Fibroblast of lung (primary cell): ENCODE measurements around the gene CCDC88C. TPM values are rescaled to one million over a fixed set of nuclear protein-coding genes. Genes with fewer than 3 reads are reported as not detected.

Experiments
- DNase-seq, 2 donors: peaks; one replicate each; pipeline versions ENCODE4 v3.0.0 to v3.0.0-alpha.2; 2010; ENCODE audit warnings: low read depth in 2 of 2
- H2AFZ ChIP-seq: 2 replicates; pipeline ENCODE4 v1.5.1; 2012; ENCODE audit warnings: low read length, control low read depth, inconsistent platforms
- H3K27ac ChIP-seq: 2 replicates; pipeline ENCODE4 v1.5.1; 2011; ENCODE audit warnings: low read length, control low read depth; ENCODE audit not compliant: insufficient read depth
- H3K27me3 ChIP-seq: 2 replicates; pipeline ENCODE4 v1.5.1; 2011; ENCODE audit warnings: mild to moderate bottlenecking, low read length; ENCODE audit not compliant: control insufficient read depth, insufficient read depth
- H3K36me3 ChIP-seq: 2 replicates; pipeline ENCODE4 v1.5.1; 2011; ENCODE audit warnings: low read length; ENCODE audit not compliant: control insufficient read depth, insufficient read depth
- H3K4me1 ChIP-seq: 2 replicates; pipeline ENCODE4 v1.5.1; 2011; ENCODE audit warnings: low read length; ENCODE audit not compliant: control insufficient read depth, insufficient read depth; ENCODE audit errors: extremely low read depth
- H3K4me2 ChIP-seq: 2 replicates; pipeline ENCODE4 v1.5.1; 2011; ENCODE audit warnings: low read length, control low read depth; ENCODE audit not compliant: insufficient read depth; ENCODE audit errors: extremely low read depth
- H3K4me3 ChIP-seq, 4 experiments: fragments of 200-600 bp in 1 of 4; sonication (generic) in 1 of 4; replicated peaks in 1 of 4; 2 replicates each; pipeline ENCODE4 v1.5.1; 2011 to 2016; ENCODE audit warnings: low read length in 4 of 4, low read depth in 3 of 4, mild to moderate bottlenecking in 3 of 4, control low read depth in 2 of 4, inconsistent platforms in 1 of 4, mixed read lengths in 1 of 4; ENCODE audit not compliant: insufficient read depth in 1 of 4; ENCODE audit errors: control extremely low read depth in 1 of 4
- H3K79me2 ChIP-seq: 2 replicates; pipeline ENCODE4 v1.5.1; 2012; ENCODE audit warnings: mild to moderate bottlenecking, low read length, inconsistent platforms; ENCODE audit not compliant: control insufficient read depth, insufficient read depth
- H3K9ac ChIP-seq: 2 replicates; pipeline ENCODE4 v1.5.1; 2011; ENCODE audit warnings: mild to moderate bottlenecking, low read length, control low read depth; ENCODE audit not compliant: insufficient read depth
- H3K9me3 ChIP-seq: 2 replicates; pipeline ENCODE4 v1.5.1; 2012; ENCODE audit warnings: low read depth, low read length; ENCODE audit not compliant: control insufficient read depth, insufficient read depth
- H4K20me1 ChIP-seq: 2 replicates; pipeline ENCODE4 v1.5.1; 2011; ENCODE audit warnings: low read length; ENCODE audit not compliant: control insufficient read depth, insufficient read depth; ENCODE audit errors: extremely low read depth
- CTCF ChIP-seq, 2 donors: IDR thresholded peaks in 1 of 2; conservative IDR thresholded peaks in 1 of 2; 1 replicate in 1 of 2; 2 replicates in 1 of 2; pipeline ENCODE4 v1.5.1; 2011 to 2012; ENCODE audit warnings: low read length in 2 of 2, control low read depth in 1 of 2, inconsistent platforms in 1 of 2, low read depth in 1 of 2, mild to moderate bottlenecking in 1 of 2
- EZH2 ChIP-seq: IDR thresholded peaks from 2 replicates; pipeline ENCODE4 v1.5.1; 2012; ENCODE audit warnings: low read length, control low read depth, mild to moderate bottlenecking; ENCODE audit errors: missing control alignments
- polyA plus RNA-seq, 2 donors: library from polyadenylated mRNA; depleted of rRNA in 1 of 2; stranded (reverse) in 1 of 2; unstranded in 1 of 2; fragments of >200 nt; gene quantifications; 2 replicates each; pipeline ENCODE4 v1.2.1, GENCODE V29; 2011 to 2012; ENCODE audit warnings: missing spikeins in 1 of 2
- total RNA-seq: library from RNA; depleted of rRNA; stranded (reverse); fragments of >200 nt; gene quantifications from 2 replicates; pipeline ENCODE4 v1.2.1, GENCODE V29; 2014

The CCDC88C gene
- total and polyA plus RNA-seq, 2 donors (not counting 1 experiment from before 2014, with no cell fraction given), result 0.02 to 0.17 TPM

DNA sequence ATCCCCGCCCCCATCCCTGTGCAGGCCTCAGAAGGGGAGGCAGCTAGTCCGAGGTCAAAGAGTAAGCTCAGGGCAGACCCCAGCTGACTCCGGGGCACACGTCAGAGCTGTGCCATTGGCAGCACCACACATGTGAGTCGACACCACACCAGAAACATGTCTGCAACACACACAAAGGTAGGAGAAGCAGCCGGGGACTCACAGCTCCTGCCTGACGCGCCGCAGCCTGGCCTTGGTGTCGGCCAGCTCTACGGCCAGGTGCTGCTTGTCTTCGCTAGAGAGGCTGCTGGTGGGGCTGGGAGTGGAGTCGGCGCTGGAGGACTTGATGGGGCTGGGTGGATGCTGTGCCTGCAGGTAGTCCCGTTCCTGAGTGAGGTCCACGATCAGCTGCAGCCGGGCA is 78.5 kb downstream of the CCDC88C start:
- no peaks in the 10 kb centered on the region for H3K27me3 ChIP-seq
- no peaks in the 10 kb centered on the region for H4K20me1 ChIP-seq
- H3K9me3 ChIP-seq, result no peaks in the 10 kb centered on the region
- H3K9ac ChIP-seq, result no peak overlapping the region
- no peak for TF ChIP-seq CTCF (conservative IDR thresholded peaks at IDR 0.05 in 1 of 2, IDR thresholded peaks at IDR 0.05 in 1 of 2; ENCODE audit: low read depth in 1 of 2, low read length in 2 of 2)
- TF ChIP-seq EZH2, result no peak
- no peaks in the 10 kb centered on the region for H3K36me3 ChIP-seq
- H3K27ac ChIP-seq, result no peak overlapping the region
- no peak overlapping the region for H3K4me2 ChIP-seq
- H3K4me1 ChIP-seq, result no peaks in the 10 kb centered on the region
- no peak overlapping the region for H2AFZ ChIP-seq
- H3K79me2 ChIP-seq, result no peaks in the 10 kb centered on the region
- no peak for DNase-seq
- no peak overlapping the region for H3K4me3 ChIP-seq

DNA sequence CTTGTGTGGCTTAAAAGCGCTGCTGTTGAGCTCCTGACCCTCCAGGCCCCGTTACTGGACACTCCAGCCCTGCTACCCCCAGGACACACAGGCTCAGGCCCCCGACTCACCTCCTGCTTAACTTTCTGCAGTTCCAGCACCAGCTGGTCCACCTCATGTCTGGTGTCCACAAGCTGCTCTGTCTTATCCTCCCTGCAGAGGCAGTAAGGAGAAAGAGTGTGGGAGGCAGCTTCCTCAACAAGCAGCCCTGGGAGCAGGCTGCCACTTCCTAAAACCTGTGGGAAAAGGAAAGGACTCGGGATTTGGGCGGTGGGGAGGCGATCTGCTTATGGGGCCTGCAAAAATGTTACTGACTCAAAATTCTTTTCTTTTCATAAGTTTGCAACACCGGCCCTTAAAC is 79.2 kb downstream of the CCDC88C start:
- Histone ChIP-seq H3K4me2 (no peak overlapping the region), H3K36me3 (no peaks in the 10 kb centered on the region), H4K20me1 (no peaks in the 10 kb centered on the region), H3K9me3 (no peaks in the 10 kb centered on the region), H3K27me3 (peaks cover under 1% of the 10 kb centered on the region), H3K27ac (no peak overlapping the region), H3K79me2 (no peaks in the 10 kb centered on the region), H2AFZ (no peak overlapping the region), H3K4me1 (no peaks in the 10 kb centered on the region), H3K4me3 (no peak overlapping the region), H3K9ac (no peak overlapping the region)
- TF ChIP-seq CTCF (conservative IDR thresholded peaks at IDR 0.05 in 1 of 2, IDR thresholded peaks at IDR 0.05 in 1 of 2; ENCODE audit: low read depth in 1 of 2, low read length in 2 of 2) (no peak), EZH2 (no peak)
- no peak for DNase-seq

DNA sequence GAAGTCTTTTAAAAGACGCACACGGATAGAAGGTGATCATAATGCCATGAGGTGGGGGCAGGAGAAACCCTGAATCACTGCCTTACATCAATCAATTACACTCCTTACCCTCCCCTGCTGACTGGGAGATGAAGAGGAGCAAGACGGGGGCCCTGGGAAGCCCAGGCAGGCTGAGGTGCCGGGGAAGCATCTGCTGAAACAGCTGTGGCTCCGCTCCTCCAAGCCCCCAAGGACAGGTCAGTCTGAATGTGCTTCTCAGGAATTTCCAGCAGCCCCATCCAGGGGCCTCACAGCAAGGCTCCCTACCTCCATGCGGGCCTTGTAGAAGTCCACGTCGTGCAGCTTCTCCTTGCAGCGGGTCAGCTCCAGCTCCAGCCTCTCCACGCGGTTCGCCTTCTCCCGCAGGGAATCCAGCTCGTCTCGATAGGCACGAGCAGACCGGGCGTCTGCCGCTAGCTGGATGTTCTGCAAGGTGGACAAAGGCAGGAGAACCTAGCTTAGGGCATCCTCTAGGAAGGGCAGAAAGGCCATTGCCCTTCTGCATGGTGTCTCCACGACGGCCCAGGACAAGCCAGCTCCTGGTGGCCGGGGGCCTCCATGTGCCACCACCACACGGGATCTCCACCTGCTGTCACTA is 79.8 kb downstream of the CCDC88C start:
- no peak overlapping the region for H3K4me3 ChIP-seq
- no peak for DNase-seq
- TF ChIP-seq EZH2 (no peak), CTCF (conservative IDR thresholded peaks at IDR 0.05 in 1 of 2, IDR thresholded peaks at IDR 0.05 in 1 of 2; ENCODE audit: low read depth in 1 of 2, low read length in 2 of 2) (no peak)
- no peaks in the 10 kb centered on the region for H3K79me2 ChIP-seq
- H3K27me3 ChIP-seq, result peaks cover 4% of the 10 kb centered on the region
- no peak overlapping the region for H3K9ac ChIP-seq
- H3K27ac ChIP-seq, result no peak overlapping the region
- H3K4me1 ChIP-seq, result no peaks in the 10 kb centered on the region
- H2AFZ ChIP-seq, result no peak overlapping the region
- H3K36me3 ChIP-seq, result no peaks in the 10 kb centered on the region
- H3K4me2 ChIP-seq, result no peak overlapping the region
- H4K20me1 ChIP-seq, result no peaks in the 10 kb centered on the region
- H3K9me3 ChIP-seq, result no peaks in the 10 kb centered on the region
